SH-SY5Y (cell line): ENCODE data around the gene TMEM117.

ENCODE experiments used
- GATA2 ChIP-seq: IDR thresholded peaks from 2 replicates; pipeline ENCODE4 v1.6.1; 2011; ENCODE audit warnings: mild to moderate bottlenecking, low read depth, low read length
- GATA3 ChIP-seq: IDR thresholded peaks from 2 replicates; pipeline ENCODE4 v1.6.1; 2011; ENCODE audit warnings: low read depth, mild to moderate bottlenecking, low read length, moderate library complexity

TMEM117 gene

GRCh38 chr12:43824207-43824775 lies 11.6 kb upstream of the TMEM117 start:
- TF ChIP-seq GATA3 = no peak
- TF ChIP-seq GATA2 = no peak

DNA sequence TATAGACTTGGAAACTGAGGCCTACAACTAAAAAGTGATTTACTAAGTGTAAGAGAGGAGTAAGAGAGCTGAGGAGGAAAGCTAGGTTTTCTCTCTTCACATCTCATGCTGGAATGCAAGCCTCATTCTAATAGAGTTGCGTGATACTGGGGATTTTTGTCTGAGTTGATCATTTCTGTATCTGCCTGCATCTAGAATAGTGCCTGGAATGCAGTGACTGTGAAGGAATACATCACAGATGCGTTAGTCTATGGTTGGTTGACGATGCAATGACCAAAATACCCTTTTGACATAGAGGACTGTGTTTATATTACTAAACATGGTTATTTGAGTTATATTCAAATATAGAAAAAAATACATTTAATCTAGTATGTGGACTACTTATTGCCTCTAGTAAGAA lies 9.2 kb upstream of the TMEM117 start:
- no peak for TF ChIP-seq GATA2
- no peak for TF ChIP-seq GATA3

GRCh38 chr12:43827093-43827492 lies 8.8 kb upstream of the TMEM117 start:
- TF ChIP-seq GATA3 = no peak
- no peak for TF ChIP-seq GATA2

- TF ChIP-seq GATA3 (no peak), GATA2 (no peak)
These were observed 3.3 kb upstream of the TMEM117 start for GRCh38 chr12:43832463-43833168.

DNA sequence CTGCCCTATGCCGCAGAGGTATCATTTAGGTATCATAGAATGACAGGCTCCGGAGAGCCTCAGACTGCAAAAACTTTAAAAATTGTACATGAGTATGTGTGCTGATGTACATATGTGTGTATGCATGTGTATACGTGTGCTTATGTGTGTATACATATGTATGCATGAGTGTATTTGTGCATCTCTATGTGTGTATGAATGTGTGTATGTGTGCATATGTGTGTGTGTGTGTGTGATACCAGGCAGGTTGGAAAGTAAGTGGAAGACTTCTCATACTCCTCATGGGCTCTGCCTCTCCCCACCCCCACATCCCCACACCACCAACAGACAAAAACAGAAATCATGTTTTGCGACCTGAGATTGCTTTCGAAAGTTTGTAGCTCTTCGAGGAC lies 621 bp upstream of the TMEM117 start:
- TF ChIP-seq GATA2 (no peak), GATA3 (no peak)

GRCh38 chr12:43836475-43836989 lies 651 bp downstream of the TMEM117 start:
- TF ChIP-seq GATA2 = no peak
- no peak for TF ChIP-seq GATA3

DNA sequence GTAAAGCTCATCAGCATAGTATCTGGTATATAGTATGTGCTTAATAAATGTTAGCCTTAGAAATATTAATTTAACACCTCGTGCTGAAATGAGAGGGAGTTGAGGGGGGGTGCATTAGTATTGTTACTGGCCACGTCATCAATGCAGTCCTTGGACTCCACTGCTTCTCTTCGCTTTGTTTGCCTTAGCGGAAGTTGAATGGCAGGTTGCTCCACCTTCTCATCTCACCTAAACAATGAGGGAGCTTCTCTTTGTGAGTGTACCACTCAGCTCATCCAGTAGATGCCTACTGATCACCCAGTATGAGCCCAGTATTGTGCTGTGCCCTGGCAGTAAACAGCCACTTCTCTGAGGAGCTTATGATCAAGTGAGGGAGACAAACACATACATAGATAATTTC lies 4.5 kb downstream of the TMEM117 start:
- TF ChIP-seq GATA2 (no peak), GATA3 (no peak)

DNA sequence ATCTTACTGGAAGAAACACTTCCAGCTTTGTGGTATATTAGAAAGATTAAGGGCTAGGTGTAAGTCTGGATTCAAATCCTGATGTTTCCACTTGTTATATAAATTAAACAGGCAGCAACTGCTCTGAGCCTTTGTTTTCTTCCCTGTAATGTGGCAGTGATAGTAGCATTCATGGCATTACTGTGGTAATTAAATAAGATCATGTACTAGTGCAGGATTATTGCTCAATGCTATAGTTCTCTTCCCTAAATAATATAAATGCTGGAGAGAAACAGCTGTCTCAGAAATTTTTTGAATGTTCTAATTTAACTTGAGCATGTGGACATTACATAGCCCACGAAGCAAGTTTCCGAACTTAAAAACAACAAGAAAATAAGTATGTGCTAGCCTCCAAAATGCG lies 5.4 kb downstream of the TMEM117 start:
- no peak for TF ChIP-seq GATA2
- no peak for TF ChIP-seq GATA3

DNA sequence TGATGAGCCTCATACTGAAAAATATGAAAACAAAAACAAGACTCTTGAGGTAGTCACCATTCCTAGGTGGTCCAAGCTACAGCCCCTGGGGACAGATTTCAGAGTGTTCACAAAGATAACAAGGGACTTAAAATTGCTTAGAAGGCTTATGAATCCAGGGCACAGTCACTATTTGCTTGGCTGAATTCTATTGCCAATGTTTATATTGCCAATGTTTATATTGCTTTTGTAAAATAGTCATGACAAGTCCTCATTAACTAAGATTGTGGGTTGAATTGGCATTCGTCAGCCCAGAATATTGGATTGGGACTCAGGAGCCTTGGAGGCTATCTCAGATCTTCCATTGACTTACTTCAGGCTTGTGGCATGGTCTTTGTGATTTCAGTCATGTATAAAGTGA lies 6.4 kb downstream of the TMEM117 start:
- TF ChIP-seq GATA3 (no peak), GATA2 (no peak)

- TF ChIP-seq GATA2 = no peak
- no peak for TF ChIP-seq GATA3
These were observed 12.3 kb downstream of the TMEM117 start for GRCh38 chr12:43848226-43848507.

- TF ChIP-seq GATA3 (no peak), GATA2 (no peak)
These were observed 12.9 kb downstream of the TMEM117 start for GRCh38 chr12:43848786-43849185.

DNA sequence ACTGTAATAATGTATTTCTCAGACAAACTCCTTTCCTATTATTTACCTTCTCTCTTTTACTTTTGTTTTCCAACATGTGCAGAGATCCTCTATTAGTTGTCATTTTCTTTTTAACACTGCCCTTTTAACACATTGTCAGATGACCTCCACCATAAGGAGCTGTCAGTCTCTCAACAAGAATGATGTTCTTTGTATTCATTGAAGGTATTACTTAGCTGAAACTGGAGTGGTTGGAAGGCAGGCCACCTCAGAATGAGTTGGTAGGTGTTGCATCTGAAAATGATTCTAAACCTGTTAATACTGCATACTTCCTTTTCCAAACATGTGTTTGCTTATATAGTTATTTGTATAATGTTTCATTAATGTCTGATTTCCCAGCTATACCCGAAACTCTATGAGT lies 16.9 kb downstream of the TMEM117 start:
- no peak for TF ChIP-seq GATA3
- TF ChIP-seq GATA2 = no peak

GRCh38 chr12:43856972-43857371 lies 21.1 kb downstream of the TMEM117 start:
- TF ChIP-seq GATA2 = no peak

GRCh38 chr12:43858096-43858495 lies 22.2 kb downstream of the TMEM117 start:
- TF ChIP-seq GATA2 (no peak), GATA3 (no peak)

GRCh38 chr12:43858991-43859390 lies 23.1 kb downstream of the TMEM117 start:
- TF ChIP-seq GATA2 (no peak), GATA3 (no peak)

GRCh38 chr12:43861015-43861839 lies 25.3 kb downstream of the TMEM117 start:
- TF ChIP-seq GATA2 (no peak), GATA3 (no peak)
